ENCODE measurements around the gene MON1A.
"Not testable (repeated sequence)": the region's sequence is repeated elsewhere in the genome, so short reads cannot be mapped to it uniquely, and the experiment has no call there.

The MON1A gene

GRCh38 chr3:49917806-49918590 lies 11.6 kb downstream of the MON1A start:
- not testable (repeated sequence) for DNase-seq

- no peak for DNase-seq
Observed at GRCh38 chr3:49916686-49917085, 12.9 kb downstream of the MON1A start.

GRCh38 chr3:49914906-49915305 lies 14.7 kb downstream of the MON1A start:
- DNase-seq = no peak

GRCh38 chr3:49912881-49913281 lies 16.7 kb downstream of the MON1A start:
- DNase-seq = no peak

- no peak for DNase-seq
Observed at GRCh38 chr3:49911611-49912010, 18.0 kb downstream of the MON1A start.

- no peak for DNase-seq
Observed at GRCh38 chr3:49911124-49911420, 18.5 kb downstream of the MON1A start.

- DNase-seq = no peak
Observed at GRCh38 chr3:49910409-49911123, 19.0 kb downstream of the MON1A start.

GRCh38 chr3:49908373-49909199 lies 21.0 kb downstream of the MON1A start:
- peak; percentile 37 for DNase-seq

GRCh38 chr3:49906073-49906743 lies 23.4 kb downstream of the MON1A start:
- no peak for DNase-seq

- not testable (repeated sequence) for DNase-seq
Observed at GRCh38 chr3:49904448-49904847, 25.2 kb downstream of the MON1A start.

- DNase-seq = no peak
Observed at GRCh38 chr3:49903451-49904424, 25.9 kb downstream of the MON1A start, which contains the start of gene MST1R. MST1R (minus strand) TSS chr3:49903873; CDS start chr3:49903609, 264 bp downstream.

- DNase-seq = no peak
Observed at GRCh38 chr3:49902511-49903345, 26.9 kb downstream of the MON1A start.

GRCh38 chr3:49901366-49902339 lies 28.0 kb downstream of the MON1A start:
- DNase-seq = no peak

GRCh38 chr3:49900491-49901153 lies 29.0 kb downstream of the MON1A start:
- no peak for DNase-seq

GRCh38 chr3:49899815-49900214 lies 29.8 kb downstream of the MON1A start:
- DNase-seq = no peak

GRCh38 chr3:49898991-49899390 lies 30.6 kb downstream of the MON1A start:
- no peak for DNase-seq

GRCh38 chr3:49896345-49896744 lies 33.3 kb downstream of the MON1A start:
- no peak for DNase-seq

GRCh38 chr3:49895791-49896190 lies 33.8 kb downstream of the MON1A start:
- no peak for DNase-seq

- no peak for DNase-seq
Observed at GRCh38 chr3:49889296-49889695, 40.3 kb downstream of the MON1A start.
